HG03280 (cell line): ENCODE data around the gene PRKN.

Source experiments
- ATAC-seq: cut with Tn5 transposase; IDR thresholded peaks from one replicate; pipeline ENCODE4 v1.9.1; 2021; ENCODE audit warnings: mild to moderate bottlenecking, moderate library complexity; ENCODE audit not compliant: unreplicated experiment

The PRKN gene

DNA sequence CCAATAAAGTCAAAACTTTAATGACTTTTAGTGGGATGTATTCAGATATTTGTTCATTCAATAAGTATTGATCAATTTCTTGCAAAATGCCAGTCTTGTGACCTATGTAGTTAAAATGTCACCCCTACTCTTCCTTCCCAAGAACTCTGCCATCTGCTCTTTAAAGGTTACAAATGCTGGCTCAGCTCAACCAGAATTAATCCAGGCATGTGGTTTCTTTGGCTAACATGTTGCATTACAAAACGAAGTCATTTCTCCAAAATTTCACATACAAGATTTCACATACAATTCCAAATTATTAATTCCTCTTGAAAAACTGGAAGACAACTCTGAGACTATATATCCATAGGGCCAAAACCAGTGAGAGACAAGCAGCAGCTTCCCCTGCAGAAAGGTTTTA, 395.7 kb downstream of the PRKN start:
- no peak for ATAC-seq

DNA sequence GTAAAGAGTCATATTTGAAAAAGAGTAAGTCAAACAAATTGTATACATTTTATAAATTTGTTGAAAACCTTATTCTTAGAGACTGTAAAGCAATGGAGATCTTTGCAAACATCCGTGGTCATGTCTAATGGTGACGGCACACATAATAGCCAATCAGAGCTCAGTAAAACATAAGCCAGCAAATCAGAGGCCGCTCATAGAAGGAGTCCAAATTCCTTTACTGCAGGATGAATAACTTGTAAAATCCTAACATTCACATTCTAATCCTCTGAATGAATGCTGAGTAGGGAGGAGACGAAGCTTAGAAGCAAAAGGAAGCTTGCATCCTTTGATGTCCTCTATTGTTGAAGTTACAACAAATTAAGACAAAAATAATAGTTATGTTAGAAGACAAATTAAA, 401.7 kb downstream of the PRKN start:
- ATAC-seq = no peak

DNA sequence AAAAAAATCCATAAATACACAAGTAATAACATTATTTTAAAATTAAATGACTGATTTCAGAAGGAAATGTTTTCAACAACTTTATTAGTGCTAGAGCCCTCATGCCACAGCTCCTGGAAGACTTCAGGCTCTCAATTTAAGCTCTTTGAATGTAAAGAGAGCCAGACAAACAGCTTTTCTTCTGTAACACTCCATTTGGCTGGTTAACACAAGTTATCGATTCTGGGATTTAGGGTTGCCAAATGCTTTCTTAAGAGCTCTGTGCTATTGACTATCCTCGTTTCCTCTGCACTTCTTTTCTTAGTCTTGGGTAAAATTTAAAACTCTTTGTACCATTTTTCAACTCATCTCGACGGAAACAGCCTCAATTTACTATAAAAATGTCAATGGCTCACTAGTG, 402.5 kb downstream of the PRKN start:
- ATAC-seq = no peak

DNA sequence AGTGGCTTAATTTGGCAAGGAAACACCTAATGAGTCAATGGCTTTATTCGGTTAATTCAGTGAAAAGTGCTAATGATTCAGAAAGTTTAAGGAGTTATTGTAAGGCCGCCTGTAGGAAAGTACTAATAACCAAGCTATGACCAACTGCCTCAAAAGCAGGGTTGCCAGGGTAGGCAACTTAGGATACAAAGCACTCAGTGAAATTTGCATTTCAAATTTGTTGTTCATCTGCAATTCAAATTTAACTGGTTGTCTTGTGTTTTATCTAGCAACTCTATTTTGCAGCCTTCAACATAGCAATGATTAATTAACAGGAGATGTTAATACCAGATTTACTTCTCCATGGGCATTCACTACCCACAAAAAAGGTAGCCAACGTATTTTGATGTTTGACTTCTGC, 412.3 kb downstream of the PRKN start:
- ATAC-seq = no peak

DNA sequence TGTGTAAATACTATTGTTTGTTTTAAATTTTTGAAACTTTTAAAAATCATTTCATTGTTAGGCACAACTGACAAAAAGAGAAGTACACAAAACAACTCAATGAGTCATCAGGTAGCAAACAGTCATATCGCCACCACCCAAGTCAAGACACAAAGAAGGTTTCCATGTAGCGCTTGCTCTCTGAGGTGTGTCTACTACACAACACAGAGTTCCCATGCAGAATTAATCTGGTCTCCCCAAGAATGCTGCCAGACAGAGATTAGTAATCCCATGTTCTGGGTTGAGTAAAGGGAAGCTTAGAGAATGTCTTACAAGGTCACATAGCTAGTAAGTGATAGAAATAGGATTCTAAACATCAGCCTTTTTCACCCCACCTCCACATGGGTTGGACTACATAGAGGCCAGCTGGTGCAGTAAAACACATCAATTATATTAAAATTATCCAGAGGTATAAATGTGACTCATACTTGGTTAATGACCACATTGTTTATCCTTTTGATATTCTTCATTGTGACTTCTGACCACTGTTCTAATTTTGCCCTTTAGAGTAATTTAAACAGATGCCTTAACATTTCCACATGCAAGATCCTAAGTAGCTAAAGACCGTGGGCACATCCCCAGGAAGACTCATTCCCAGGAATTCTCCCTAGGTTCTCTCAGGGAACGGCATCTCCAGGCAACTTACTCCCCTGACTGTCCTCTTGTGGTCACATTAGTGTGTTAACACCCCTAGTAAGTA, 413.5 kb downstream of the PRKN start:
- ATAC-seq = no peak

DNA sequence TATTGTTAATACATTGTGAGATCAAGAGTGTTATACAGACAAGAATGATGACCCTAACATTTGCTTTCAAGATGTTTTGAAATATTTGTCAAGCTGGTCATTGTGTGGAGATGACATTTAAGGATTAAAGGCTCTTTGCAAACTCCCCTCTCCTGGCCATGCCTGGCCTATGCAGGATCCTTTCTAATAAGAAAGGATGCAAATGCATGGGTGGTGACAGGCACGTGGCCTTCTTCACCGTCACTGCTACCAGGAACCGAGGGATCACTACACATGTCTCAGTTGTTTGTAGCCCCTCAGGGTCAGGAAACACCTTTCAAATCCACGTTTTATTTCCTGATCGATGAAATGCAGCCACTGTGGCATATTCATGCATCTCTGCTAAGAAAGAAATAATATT, 419.7 kb downstream of the PRKN start:
- no peak for ATAC-seq

DNA sequence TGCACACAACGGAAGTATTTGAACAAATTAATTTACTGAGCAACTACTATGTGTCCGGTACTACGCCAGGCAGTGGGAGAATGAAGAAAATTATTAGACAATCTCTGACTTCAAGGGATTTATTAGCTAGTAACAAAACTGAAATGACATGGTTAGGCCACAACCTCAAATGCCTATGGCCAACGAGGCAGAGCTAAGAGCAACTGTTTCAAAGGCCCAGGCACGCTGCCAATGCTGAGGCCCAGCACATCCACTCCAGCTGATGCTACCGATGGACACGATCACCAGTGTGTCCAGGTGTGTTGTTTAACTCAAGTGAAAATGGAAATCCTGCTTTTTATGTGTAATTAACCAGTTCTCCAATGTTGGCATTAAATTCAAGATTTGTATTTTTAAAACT, 420.9 kb downstream of the PRKN start:
- no peak for ATAC-seq

DNA sequence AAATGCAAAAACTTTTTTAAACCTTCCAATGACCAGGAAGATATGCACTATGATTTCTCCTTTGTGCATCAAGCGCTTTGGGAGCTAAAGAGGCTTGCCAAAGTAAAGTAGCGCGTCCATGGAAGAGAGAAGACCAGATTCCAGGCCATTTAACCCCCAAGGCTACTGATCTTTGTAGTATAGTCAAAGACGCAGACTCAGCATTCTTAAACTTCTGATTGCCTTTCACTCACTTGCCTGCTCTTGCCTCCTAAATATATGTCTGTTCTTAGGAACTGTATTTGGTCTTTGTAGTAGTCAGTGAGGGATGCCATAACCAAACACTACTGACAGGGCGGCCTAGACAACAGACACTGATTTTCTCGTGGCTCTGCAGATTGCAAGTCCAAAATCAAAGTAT, 426.4 kb downstream of the PRKN start:
- no peak for ATAC-seq

DNA sequence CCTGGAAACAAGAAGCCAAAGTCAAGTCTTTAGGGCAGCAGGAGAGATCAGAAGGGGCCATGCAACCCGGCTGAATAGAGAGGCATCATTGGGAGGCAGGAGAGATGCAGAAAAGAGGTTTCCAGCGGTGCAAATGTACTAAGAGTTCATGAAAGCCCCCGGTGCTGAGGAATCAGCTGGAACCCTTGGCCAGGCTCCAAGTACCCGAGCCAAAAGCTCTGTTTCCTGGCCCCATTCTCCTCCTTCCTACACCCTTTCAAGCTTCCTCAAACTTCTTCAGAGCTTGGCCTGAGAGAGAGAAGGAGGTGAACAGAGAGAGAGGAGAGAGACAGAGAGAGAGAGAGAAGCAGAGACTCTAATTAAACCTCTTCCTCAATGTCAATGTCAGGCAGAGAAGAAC, 433.5 kb downstream of the PRKN start:
- no peak for ATAC-seq

DNA sequence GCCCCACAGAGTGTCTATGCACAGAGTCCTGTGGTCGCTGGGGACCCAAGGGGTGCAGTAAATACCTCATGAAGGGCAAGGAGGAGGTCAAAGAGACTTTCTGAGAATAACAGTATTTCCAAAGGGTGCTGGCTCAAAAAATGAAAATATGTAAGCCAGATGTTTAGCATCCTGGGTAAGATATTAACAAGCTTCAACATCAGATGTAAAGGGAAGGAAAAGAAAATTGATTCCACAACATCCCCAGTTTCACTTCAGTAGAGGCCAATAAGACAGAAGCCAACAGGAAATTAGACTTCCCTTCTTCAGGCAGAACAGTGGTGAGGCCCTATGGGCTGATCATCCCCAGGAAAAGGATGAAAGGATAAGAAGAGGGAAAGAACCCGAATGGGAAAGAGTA, 434.7 kb downstream of the PRKN start:
- no peak for ATAC-seq

DNA sequence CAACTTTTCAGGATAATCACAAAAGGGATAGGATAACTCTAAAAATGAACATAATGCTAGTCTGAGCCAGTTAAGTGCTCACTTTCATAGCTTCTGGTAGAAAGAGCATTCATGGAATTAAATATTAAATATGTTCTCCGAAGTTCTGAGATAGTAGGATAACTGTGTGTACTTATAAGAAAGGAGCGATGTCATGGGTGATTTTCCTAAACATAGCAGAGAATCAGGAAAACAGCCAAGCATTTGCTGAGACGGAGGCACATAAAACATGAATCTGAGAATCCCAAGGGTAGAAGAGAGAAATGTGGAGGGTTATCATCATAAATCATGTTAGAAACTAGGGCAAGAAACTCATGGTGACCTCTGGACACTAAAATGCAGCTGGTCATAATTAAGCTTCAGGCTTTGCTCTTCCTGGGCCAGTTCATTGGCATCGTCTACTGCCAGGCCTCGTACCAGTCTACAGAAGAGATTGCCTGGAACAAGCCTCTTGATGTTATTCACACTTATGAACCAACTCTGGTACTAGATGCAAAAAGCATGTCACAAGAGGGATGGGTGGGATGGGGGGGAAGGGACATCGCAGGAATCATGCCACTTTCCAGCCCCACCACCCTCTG, 436.6 kb downstream of the PRKN start:
- ATAC-seq = no peak

DNA sequence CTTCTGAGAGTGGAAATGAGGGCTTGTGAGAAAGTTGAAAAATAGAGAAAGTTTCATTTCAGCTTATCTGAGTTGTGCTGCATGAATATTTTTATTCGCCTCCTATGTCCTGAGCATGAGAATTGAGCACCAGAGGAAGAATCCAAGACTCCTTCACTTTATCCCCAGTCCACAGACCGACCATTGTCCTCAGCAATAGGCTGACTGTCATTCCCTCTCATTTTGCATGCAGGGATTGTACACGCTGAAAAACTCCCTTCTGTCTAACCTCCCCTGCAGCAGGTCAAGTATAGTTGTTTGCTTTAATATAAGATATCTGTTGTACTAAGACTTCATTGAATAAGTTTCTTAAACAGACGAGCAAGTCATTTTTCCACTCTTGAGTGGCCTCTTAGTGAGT, 437.6 kb downstream of the PRKN start:
- ATAC-seq = no peak

DNA sequence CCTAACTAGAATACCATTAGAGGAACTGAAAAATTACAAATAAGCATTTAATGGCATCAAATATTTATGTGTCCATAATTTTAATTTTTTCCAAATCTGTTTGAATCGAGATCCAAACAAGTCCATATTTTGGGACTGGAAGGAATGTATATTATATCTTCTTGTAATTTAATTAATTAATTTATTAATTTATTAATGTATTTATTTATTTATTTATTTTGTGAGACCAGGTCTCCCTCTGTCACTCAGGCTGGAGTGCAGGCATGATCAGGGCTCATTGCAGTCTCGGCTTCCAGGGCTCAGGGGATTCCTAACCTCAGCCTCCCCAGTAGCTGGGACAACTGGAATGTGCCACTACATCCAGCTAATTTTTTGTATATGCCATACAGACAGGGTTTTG, 453.6 kb downstream of the PRKN start:
- no peak for ATAC-seq

DNA sequence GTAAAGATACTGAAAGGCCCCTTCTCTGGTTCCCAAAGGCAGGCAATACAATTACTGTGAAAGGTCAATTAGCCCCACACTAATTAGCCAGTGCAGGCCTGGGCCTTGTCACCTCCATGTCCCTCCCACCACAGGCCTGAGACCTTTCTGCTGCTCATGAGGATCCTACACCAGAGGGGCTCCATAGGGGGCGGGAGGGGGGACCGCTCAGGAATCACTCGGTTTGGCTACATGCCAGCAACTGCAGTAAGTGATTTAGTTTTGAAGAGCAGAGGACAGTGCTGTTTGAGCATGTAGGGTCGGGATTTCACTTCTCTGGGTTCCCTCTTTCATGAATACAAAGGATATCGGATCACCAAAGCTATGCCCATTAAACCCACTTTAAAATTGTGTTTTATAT, 455.6 kb downstream of the PRKN start:
- no peak for ATAC-seq

DNA sequence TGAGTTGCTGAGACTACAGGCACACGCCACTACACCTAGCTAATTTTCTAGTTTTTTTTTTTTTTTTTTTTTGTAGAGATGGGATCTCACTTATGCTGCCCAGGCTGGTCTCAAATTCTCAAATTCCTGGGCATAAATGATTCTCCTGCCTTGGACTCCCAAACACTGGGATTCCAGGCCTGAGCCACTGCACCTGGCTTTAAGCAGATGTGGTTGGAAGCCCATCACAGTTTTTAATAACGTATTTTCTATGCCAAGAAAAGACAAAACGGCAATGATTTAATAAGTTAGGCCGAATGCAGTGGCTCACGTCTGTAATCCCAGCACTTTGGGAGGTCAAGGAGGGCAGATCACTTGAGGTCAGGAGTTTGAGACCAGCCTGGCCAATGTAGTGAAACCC, 456.6 kb downstream of the PRKN start:
- ATAC-seq = no peak

DNA sequence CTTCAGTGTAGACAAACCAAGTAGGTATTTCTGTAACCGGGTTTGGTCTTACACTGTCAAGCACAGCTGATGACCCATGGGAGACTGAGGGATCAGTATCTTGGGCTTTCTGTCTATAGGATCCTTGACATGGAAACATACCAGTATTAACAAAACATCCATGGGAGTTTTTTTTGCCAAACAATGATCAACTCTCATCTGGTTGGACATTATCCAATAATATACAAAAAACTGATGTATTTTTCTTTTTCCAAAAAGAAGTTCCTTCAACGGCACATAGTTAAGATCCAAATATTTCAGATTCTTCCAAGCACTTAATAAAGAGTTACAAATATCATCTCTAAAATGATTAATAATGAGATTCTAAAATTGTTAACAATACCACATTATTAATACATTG, 459.9 kb downstream of the PRKN start:
- ATAC-seq = no peak

DNA sequence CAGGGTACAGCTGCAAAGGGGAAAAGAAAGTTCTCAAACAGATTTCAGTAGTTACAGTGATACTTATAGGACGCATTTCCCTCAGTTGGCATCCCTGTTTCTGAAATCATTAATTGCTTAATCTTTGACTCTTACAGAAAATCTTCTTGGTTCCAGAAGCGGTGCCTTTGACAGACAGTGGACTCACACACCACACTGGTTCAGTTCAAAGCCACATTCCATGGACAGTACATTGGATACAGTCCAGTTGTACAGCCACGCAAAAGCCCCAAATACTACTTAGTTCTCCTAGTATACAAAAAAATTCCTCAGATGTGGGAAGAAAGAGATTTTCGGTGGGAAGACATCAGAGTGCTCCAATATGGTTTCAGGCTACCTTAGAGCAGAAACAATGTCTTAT, 460.4 kb downstream of the PRKN start:
- no peak for ATAC-seq

DNA sequence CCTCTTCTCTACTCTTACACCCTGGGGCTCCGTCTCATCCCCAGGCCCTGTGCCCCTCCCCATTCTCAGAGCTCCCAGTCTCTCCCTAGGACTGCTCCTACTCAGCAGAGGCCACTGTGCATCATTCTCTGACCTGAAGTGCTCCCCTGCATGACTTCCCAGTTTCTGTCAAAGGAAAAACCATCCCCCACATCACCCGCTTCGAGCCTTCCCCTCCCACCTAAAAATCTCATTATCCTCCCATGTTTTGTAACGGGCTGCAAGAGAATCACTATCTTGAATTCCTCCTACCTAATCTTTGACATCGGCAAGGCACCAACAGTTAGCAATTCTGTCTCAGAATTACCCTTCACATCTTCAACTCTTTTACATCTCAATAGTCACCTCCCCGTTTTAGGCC, 463.0 kb downstream of the PRKN start:
- ATAC-seq = no peak

DNA sequence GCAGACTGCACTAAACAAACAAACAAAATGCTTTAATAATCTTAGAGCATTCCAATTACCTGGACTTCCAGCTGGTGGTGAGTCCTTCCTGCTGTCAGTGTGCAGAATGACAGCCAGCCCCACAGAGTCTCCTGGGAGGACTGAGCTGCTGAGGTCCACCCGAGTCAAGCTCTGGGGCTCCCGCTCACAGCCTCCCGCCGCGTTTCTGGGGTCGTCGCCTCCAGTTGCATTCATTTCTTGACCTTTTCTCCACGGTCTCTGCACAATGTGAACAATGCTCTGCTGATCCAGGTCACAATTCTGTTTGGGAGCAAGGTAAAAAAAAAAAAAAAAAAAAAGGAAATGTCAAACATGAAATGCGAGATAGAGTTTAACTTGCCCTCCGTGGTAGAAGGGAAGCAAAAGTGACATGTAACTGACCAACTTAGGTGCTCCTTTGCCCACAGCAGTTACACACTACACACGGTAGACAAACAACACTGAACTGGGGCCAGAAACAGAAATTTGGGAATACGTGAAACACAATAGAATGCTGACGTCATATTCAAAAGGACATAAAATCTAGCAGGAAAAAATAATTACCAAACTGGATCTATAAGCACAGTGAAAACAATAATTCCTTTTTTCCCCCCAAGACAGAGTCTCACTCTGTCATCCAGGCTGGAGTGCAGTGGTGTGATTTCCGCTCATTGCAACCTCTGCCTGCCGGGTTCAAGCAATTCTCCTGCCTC, 464.9 kb downstream of the PRKN start:
- no peak for ATAC-seq

DNA sequence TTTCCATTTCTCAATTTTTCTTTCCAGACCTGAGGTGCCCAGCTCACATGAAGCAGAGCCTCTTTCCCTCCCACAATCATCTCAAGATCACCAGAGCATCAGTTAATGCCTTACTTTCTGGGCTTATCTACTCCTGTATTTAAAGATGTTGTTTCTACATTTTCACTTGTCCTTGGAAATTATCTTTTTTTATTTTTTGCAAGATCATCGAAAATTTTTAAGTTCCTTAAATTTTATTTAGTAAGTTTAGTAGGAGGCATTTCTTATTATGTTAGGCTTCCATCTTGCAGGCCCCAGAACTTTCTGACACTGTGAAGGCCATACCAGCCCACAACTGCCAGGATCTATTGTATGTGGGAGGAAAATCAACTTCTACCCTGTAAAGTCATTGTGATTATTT, 466.0 kb downstream of the PRKN start:
- ATAC-seq = no peak

DNA sequence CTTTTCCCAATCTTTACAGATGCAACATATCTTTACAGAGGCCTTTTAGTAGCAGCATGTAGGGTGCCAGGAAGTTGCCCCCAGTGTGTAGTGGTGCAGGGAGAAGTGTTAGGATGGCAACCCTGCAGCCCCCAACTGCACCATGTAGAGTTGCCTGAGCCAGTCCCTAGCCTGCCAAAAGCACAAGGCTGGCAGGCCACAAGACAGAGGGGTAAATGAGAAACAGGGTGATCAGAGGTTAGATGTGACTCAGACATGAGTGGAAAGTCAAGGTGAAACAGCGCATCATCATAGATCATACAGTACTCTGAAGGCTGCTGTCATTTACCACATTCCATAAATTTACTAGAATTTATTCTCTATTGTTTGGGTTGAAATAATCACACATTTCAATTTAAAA, 467.5 kb downstream of the PRKN start:
- no peak for ATAC-seq

DNA sequence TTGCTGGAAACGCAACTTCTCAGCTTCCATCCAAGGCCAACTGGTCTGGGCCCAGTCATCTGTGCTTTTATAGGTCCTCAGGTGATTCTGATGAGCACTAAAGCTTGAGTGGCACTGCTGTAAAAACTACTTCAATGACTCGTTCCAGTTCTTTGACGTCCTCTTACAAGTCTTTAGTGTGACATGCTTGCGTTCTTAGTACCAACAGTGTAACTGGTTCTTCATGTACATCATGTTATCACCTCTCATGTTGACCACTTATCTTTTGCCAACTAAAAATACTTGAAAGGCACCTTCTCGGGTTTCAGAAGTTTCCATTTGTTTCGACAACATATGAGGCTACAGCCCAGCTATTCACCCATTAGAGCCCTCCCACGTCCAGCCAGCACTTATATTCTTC, 468.9 kb downstream of the PRKN start:
- no peak for ATAC-seq
